GM13977 (cell line): ENCODE measurements around the gene TMUB1.

Source experiments
- DNase-seq: peaks from one replicate; pipeline ENCODE4 v3.0.0; 2012; ENCODE audit warnings: low spot score
- CTCF ChIP-seq: IDR thresholded peaks from 2 replicates; pipeline ENCODE4 v1.5.1; 2012; ENCODE audit warnings: mild to moderate bottlenecking, control low read depth; ENCODE audit not compliant: insufficient read depth; ENCODE audit errors: extremely low read depth, missing control alignments
- in situ Hi-C: fragments of 300-500 bp; cut with MboI; formaldehyde crosslinking; loops from one replicate; pipeline ENCODE4 v1.12.0; 2022; ENCODE audit warnings: low sequenced_read_pairs, low pct_unique_long_range_greater_than_20kb, mixed read lengths, inconsistent platforms; ENCODE audit not compliant: unreplicated experiment

Gene TMUB1

GRCh38 chr7:151116603-151117440, 33.5 kb upstream of the TMUB1 start:
- DNase-seq = no peak
- TF ChIP-seq CTCF = no peak
- in situ Hi-C loops = no loop called here

GRCh38 chr7:151115836-151116418, 32.6 kb upstream of the TMUB1 start:
- TF ChIP-seq CTCF = no peak
- in situ Hi-C loops = no loop called here
- DNase-seq = no peak

GRCh38 chr7:151115121-151115835, 32.0 kb upstream of the TMUB1 start:
- peak; percentile 8 for TF ChIP-seq CTCF
- DNase-seq = peak; percentile 81
- in situ Hi-C loops = no loop called here

GRCh38 chr7:151114151-151115090, 31.1 kb upstream of the TMUB1 start:
- peak; percentile 75 for DNase-seq
- in situ Hi-C loops = no loop called here
- TF ChIP-seq CTCF = peak; percentile 15

- DNase-seq = no peak
- TF ChIP-seq CTCF = no peak
- in situ Hi-C loops = no loop called here
Measured at GRCh38 chr7:151113344-151114150, 30.3 kb upstream of the TMUB1 start.
